IMR-90 (cell line): ENCODE results near the gene TRMT1.

Experiments used
- CHD1 ChIP-seq: IDR thresholded peaks from 2 replicates; pipeline ENCODE4 v1.6.1; 2012; ENCODE audit warnings: low read depth, low read length, improper control_type of control experiment
- POLR2A ChIP-seq: IDR thresholded peaks from 2 replicates; pipeline ENCODE4 v1.6.1; 2012; ENCODE audit warnings: mild to moderate bottlenecking, low read depth, low read length
- RAD21 ChIP-seq: IDR thresholded peaks from 2 replicates; pipeline ENCODE4 v1.6.1; 2012; ENCODE audit warnings: low read length, improper control_type of control experiment
- RFX5 ChIP-seq: IDR thresholded peaks from 2 replicates; pipeline ENCODE4 v1.8.0; 2012; ENCODE audit warnings: low read depth, mild to moderate bottlenecking, low read length, moderate library complexity
- TF ChIP-seq, protein P1 (sequence below): conservative IDR thresholded peaks from 2 replicates; pipeline ENCODE4 v1.5.1; 2012; ENCODE audit warnings: mild to moderate bottlenecking, low read depth, low read length, improper control_type of control experiment

DNA sequence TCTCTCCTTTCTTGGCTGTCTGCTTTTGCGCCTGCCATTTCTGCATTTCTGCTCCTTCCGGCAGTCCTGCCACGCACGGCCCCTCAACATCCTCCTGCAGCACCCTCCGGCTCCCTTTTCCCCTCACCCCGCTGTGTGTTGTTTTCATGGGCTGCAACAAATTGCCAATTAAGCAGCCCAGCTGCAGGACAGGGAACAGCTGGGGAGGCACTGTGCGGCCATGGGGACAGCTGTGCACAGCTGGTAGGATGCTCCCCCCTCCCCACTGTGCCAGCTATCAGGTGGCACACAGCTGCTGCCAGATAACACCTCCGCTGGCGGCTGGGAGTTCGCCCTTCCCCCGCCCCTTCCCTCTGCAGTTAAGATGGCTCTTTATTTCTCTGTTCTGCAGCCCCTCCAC is 39.3 kb downstream of the TRMT1 start:
- TF ChIP-seq, protein P1, sequence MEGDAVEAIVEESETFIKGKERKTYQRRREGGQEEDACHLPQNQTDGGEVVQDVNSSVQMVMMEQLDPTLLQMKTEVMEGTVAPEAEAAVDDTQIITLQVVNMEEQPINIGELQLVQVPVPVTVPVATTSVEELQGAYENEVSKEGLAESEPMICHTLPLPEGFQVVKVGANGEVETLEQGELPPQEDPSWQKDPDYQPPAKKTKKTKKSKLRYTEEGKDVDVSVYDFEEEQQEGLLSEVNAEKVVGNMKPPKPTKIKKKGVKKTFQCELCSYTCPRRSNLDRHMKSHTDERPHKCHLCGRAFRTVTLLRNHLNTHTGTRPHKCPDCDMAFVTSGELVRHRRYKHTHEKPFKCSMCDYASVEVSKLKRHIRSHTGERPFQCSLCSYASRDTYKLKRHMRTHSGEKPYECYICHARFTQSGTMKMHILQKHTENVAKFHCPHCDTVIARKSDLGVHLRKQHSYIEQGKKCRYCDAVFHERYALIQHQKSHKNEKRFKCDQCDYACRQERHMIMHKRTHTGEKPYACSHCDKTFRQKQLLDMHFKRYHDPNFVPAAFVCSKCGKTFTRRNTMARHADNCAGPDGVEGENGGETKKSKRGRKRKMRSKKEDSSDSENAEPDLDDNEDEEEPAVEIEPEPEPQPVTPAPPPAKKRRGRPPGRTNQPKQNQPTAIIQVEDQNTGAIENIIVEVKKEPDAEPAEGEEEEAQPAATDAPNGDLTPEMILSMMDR: no peak
- no peak for TF ChIP-seq RFX5
- TF ChIP-seq CHD1: no peak
- no peak for TF ChIP-seq RAD21
- TF ChIP-seq POLR2A: no peak
